GM10266 (cell line): ENCODE data around the gene FBP1.

ENCODE experiments used
- DNase-seq: peaks from one replicate; pipeline ENCODE4 v3.0.0; 2012; ENCODE audit errors: extremely low spot score
- CTCF ChIP-seq: IDR thresholded peaks from 2 replicates; pipeline ENCODE4 v1.5.1; 2012; ENCODE audit warnings: mild to moderate bottlenecking, low read depth; ENCODE audit not compliant: control insufficient read depth, insufficient read depth; ENCODE audit errors: missing control alignments

The FBP1 gene

GRCh38 chr9:94639061-94639998, at the start of gene FBP1:
TSS of gene FBP1 (minus strand) at chr9:94639518. CDS start at chr9:94639310, 208 bp downstream.
- TF ChIP-seq CTCF, result no peak
- DNase-seq, result peak; percentile 47

- TF ChIP-seq CTCF, result no peak
- no peak for DNase-seq
Observed at GRCh38 chr9:94687451-94687850, 48.1 kb upstream of the FBP1 start.

- TF ChIP-seq CTCF, result no peak
- DNase-seq, result no peak
Observed at GRCh38 chr9:94685359-94685758, 46.0 kb upstream of the FBP1 start.

DNA sequence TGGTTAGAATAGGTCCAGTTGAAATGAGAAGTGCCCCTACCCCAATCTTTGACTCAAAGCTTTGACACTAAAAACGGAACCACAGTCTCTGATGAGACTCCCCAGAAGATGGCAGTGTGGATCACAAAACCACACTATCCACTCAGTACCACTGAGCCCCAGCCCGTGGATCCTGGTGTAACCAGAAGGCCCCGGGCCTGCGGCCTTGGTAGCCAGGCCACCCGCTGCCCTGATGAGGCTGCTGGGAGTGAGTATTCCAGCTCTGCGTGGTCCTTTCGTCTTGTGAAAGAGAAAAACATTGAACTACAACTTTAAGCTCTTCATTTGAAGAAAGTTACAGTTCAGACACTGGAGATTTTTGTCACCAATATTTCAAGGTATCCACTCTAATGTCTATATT, 42.2 kb upstream of the FBP1 start:
- peak; percentile 75 for TF ChIP-seq CTCF
- peak; percentile 65 for DNase-seq

DNA sequence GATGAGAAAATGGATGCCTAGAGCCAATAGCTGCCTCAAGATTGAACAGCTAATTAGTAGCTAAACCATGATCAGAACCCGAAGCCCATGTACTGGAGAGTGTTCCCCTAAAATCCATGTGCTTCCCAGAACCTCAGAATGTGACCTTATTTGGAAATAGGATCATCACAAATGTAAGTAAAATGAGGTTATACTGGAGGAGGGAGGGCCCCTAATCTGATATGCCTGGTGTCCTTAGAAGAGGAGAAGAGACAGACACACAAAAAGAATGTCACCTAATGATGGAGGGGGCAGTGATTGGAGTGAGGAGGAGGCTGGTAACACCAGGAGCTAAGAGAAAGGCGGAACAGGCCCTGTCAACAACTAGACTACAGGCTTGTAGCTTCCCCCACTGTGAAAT, 41.3 kb upstream of the FBP1 start:
- DNase-seq, result no peak
- TF ChIP-seq CTCF, result no peak

DNA sequence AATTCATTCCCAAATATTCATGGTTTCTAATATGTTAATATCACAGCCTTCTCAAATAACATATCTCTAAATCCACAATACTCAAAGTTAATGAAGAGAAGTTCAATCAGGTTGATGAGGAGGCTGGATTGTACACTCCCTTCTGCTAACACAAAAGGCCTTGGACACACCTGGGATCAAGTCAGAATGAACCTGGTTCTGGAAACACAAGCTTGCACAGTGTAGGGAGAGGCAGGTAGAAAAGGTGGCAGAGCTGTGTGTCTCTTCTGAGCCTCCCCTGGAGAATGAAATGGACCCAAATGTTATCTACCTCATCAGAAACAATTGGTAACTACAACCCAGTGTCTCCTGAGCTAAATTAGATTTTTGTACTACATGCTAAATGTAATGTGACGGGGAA, 40.7 kb upstream of the FBP1 start:
- no peak for DNase-seq
- TF ChIP-seq CTCF, result no peak

- no peak for DNase-seq
- no peak for TF ChIP-seq CTCF
Observed at GRCh38 chr9:94679587-94679986, 40.3 kb upstream of the FBP1 start.
